Measurements from ENCODE around the gene OTX2.

GRCh38 chr14:56805992-56806727 is 4.1 kb downstream of the OTX2 start:
- no peak for TF ChIP-seq CTCF (IDR thresholded peaks at IDR 0.05)
- no peak for TF ChIP-seq POLR2A (IDR thresholded peaks at IDR 0.05)
- no peak for TF ChIP-seq EP300 (IDR thresholded peaks at IDR 0.05)

All from tibial nerve (tissue), 4 donors.